ENCODE results near the gene IRAK1BP1.
"Not testable (repeated sequence)": the region's sequence is repeated elsewhere in the genome, so short reads cannot be mapped to it uniquely, and the experiment has no call there.

The IRAK1BP1 gene

GRCh38 chr6:78889901-78890300 is 22.6 kb downstream of the IRAK1BP1 start:
- DNase-seq (ENCODE audit: low read depth in 2 of 2) = not testable (repeated sequence)

- DNase-seq (ENCODE audit: low read depth in 2 of 2) = no peak
These were observed 28.9 kb downstream of the IRAK1BP1 start for GRCh38 chr6:78896227-78896626.

GRCh38 chr6:78908621-78909020 is 41.3 kb downstream of the IRAK1BP1 start:
- DNase-seq (ENCODE audit: low read depth in 2 of 2) = no peak

GRCh38 chr6:78909391-78909790 is 42.0 kb downstream of the IRAK1BP1 start:
- DNase-seq (ENCODE audit: low read depth in 2 of 2) = no peak

- no peak for DNase-seq (ENCODE audit: low read depth in 2 of 2)
These were observed 42.7 kb downstream of the IRAK1BP1 start for GRCh38 chr6:78910010-78910409.

GRCh38 chr6:78910591-78911171 is 43.3 kb downstream of the IRAK1BP1 start:
- peak in 1 of 2 donors; percentile 9 for DNase-seq (ENCODE audit: low read depth in 2 of 2)

- no peak for DNase-seq (ENCODE audit: low read depth in 2 of 2)
These were observed 44.0 kb downstream of the IRAK1BP1 start for GRCh38 chr6:78911218-78911940.

GRCh38 chr6:78916411-78916810 is 49.1 kb downstream of the IRAK1BP1 start:
- DNase-seq (ENCODE audit: low read depth in 2 of 2) = no peak

GRCh38 chr6:78917788-78918187 is 50.4 kb downstream of the IRAK1BP1 start:
- no peak for DNase-seq (ENCODE audit: low read depth in 2 of 2)

GRCh38 chr6:78921168-78921567 is 53.8 kb downstream of the IRAK1BP1 start:
- DNase-seq (ENCODE audit: low read depth in 2 of 2) = not testable (repeated sequence)

GRCh38 chr6:78925317-78925716 is 58.0 kb downstream of the IRAK1BP1 start:
- no peak for DNase-seq (ENCODE audit: low read depth in 2 of 2)

GRCh38 chr6:78935553-78935952 is 68.2 kb downstream of the IRAK1BP1 start:
- no peak for DNase-seq (ENCODE audit: low read depth in 2 of 2)

GRCh38 chr6:78936515-78936914 is 69.2 kb downstream of the IRAK1BP1 start:
- DNase-seq (ENCODE audit: low read depth in 2 of 2) = no peak

GRCh38 chr6:78942446-78942845 is 75.1 kb downstream of the IRAK1BP1 start:
- DNase-seq (ENCODE audit: low read depth in 2 of 2) = no peak

GRCh38 chr6:78947529-78947928 is 80.2 kb downstream of the IRAK1BP1 start:
- DNase-seq (ENCODE audit: low read depth in 2 of 2) = no peak

- DNase-seq (ENCODE audit: low read depth in 2 of 2) = no peak
These were observed 80.6 kb downstream of the IRAK1BP1 start for GRCh38 chr6:78947962-78948361.

- DNase-seq (ENCODE audit: low read depth in 2 of 2) = no peak
These were observed 81.4 kb downstream of the IRAK1BP1 start for GRCh38 chr6:78948785-78949184.

- no peak for DNase-seq (ENCODE audit: low read depth in 2 of 2)
These were observed 85.0 kb downstream of the IRAK1BP1 start for GRCh38 chr6:78952362-78952761.
